Sigmoid colon (tissue), 4 donors: ENCODE data around the gene TAOK1.

Source experiments
- CTCF ChIP-seq, 4 experiments: fragments of 450-650 bp in 3 of 4; fragments of 200-600 bp in 1 of 4; IDR thresholded peaks; one replicate each; pipeline ENCODE4 v1.5.1; 2016 to 2019; ENCODE audit warnings: antibody characterized with exemption in 4 of 4, mild to moderate bottlenecking in 3 of 4, moderate library complexity in 2 of 4
- EP300 ChIP-seq, 4 donors: sonication (generic); formaldehyde crosslinking; IDR thresholded peaks; one replicate each; pipeline ENCODE4 v1.6.1; 2017; ENCODE audit warnings: antibody characterized with exemption in 4 of 4

GRCh38 chr17:29514792-29515191, 124.6 kb downstream of the TAOK1 start:
- TF ChIP-seq CTCF (IDR thresholded peaks at IDR 0.05) (no peak), EP300 (IDR thresholded peaks at IDR 0.05) (no peak)
